Caki2 (cell line): ENCODE results near the gene USP40. TPM values are rescaled to one million over a fixed set of nuclear protein-coding genes. Genes with fewer than 3 reads are reported as not detected.
A peak's percentile ranks its signal among the peaks of the same experiment; 100 is the strongest.

ENCODE experiments used
- DNase-seq: peaks from one replicate; pipeline ENCODE4 v3.0.0-alpha.2; 2015; ENCODE audit warnings: low read depth
- in situ Hi-C: cut with HindIII; loops from 2 replicates; pipeline ENCODE4 v1.10.0; 2016; ENCODE audit warnings: low sequenced_read_pairs, low pct_unique_long_range_greater_than_20kb, mixed read lengths
- total RNA-seq: library from RNA; depleted of rRNA; stranded (reverse); fragments of >200 nt; shearing (Covaris generic); gene quantifications from 2 replicates; pipeline ENCODE4 v1.2.3, GENCODE V29; 2014; ENCODE audit warnings: low replicate concordance

Gene USP40
- total RNA-seq, 1 experiment from 2014 or later, result 23.4 TPM

- in situ Hi-C loops, result no loop called here
- DNase-seq, result no peak
Measured at GRCh38 chr2:233563663-233564430, 2.7 kb downstream of the USP40 start.

DNA sequence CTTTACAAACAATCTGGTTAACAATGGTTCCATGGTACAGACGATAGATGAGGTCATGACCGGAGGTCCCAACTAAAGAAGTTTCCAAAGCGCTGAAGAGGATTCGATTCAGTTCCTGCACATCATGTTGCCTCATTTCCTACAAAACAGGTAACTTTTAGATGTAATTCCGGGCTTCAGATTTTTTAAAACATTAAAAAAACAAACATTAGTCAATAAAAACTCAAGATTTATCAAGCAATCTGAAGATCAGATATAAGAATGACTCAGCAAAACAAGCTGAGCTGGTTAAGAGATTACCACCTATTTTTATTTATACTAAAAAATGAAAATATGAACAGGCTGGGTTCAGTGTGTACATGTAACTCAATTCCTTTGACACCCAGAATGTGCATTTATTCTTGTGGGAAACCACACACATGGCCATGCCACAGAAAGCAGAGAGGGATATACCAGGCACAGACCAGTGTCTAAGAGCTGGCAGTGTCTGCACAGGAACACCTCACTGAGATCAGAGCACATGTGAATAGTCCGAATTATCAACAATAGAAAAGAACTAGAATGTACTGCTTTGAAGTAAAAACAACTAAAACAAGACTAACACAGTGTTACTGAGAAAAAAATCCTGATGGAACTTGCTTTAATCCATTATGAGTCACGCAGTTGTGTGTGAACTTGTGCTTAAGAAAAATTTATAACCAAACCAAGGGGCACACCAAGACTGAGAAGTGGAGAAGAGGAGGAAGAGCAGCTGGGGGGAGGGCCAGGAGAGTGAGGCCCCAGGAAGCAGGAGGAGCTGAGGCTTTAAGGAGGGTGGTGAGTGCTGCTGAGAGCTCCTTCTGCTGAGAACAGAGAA, 9.5 kb downstream of the USP40 start:
- in situ Hi-C loops, result no loop called here
- peak; percentile 71 for DNase-seq

- in situ Hi-C loops, result no loop called here
- no peak for DNase-seq
Measured at GRCh38 chr2:233553366-233553765, 13.2 kb downstream of the USP40 start.

GRCh38 chr2:233551491-233551890, 15.1 kb downstream of the USP40 start:
- DNase-seq, result no peak
- in situ Hi-C loops, result no loop called here

DNA sequence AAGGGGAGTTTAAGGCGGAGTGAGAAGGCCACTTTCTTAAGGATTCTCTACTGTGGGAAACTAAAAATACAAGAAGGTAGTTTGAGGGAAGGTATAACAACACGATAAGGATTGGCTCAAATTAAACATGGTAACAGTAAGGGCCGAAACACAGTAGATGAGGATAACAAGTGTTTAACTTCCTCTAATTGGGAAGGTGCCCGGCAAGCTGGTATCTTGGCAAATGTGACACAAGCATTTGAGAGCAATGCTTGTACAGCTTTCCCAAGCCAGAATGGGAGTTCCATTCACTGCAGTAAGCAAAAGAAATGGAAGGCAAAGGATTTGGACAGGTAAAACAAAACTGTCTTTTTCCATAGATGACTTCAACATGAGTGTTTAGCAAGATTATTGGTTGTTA, 19.8 kb downstream of the USP40 start:
- DNase-seq, result no peak
- in situ Hi-C loops, result no loop called here

DNA sequence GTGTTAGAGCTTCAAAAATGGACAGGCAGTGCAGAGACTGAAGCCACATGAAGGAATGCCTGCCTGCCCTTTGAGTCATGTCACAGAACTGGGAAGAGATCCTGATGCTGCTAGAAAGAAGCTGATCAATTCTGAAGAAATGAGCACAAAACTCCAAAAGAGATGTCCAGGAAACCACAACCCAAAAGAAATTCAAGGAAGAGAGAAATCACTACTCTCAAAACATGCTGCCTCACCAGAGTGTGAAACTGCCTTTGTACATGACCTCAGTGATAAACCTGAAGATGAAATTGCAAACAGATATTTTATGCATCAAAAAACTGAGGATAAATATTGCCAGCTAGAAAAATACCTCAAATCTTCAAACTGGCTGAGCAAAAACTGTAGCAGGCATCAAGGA, 20.5 kb downstream of the USP40 start:
- no peak for DNase-seq

GRCh38 chr2:233544200-233544610, 22.4 kb downstream of the USP40 start:
- peak; percentile 52 for DNase-seq
- in situ Hi-C loops, result no loop called here

More for the DNA sequence above, 20.5 kb downstream of the USP40 start:
- in situ Hi-C loops, result no loop called here

GRCh38 chr2:233542507-233542906, 24.1 kb downstream of the USP40 start:
- no peak for DNase-seq

DNA sequence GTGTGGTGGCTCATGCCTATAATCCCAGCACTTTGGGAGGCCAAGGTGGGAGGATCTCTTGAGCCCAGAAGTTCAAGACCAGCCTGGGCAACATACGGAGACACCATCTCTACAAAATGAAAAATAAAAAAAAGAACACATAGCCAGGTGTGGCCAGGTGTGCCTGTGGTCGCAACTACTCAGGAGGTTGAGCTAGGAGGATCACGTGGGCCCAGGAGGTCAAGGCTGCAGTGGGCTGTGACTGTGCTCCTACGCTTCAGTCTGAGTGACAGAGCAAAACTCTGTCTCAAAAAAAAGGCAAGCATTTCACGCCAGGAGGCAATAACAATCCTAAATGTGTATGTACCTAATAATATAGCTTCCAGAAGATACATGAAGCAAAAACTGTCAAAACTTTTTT, 27.8 kb downstream of the USP40 start:
- in situ Hi-C loops, result no loop called here

More at GRCh38 chr2:233542507-233542906, 24.1 kb downstream of the USP40 start:
- in situ Hi-C loops, result no loop called here

GRCh38 chr2:233535271-233535670, 31.3 kb downstream of the USP40 start:
- in situ Hi-C loops, result no loop called here

More for the DNA sequence above, 27.8 kb downstream of the USP40 start:
- no peak for DNase-seq

GRCh38 chr2:233532971-233533370, 33.6 kb downstream of the USP40 start:
- no peak for DNase-seq
- in situ Hi-C loops, result no loop called here

More at GRCh38 chr2:233535271-233535670, 31.3 kb downstream of the USP40 start:
- DNase-seq, result no peak

- no peak for DNase-seq
Measured at GRCh38 chr2:233531955-233532354, 34.6 kb downstream of the USP40 start.

GRCh38 chr2:233530381-233530780, 36.2 kb downstream of the USP40 start:
- in situ Hi-C loops, result no loop called here
- no peak for DNase-seq

More at GRCh38 chr2:233531955-233532354, 34.6 kb downstream of the USP40 start:
- in situ Hi-C loops, result no loop called here

DNA sequence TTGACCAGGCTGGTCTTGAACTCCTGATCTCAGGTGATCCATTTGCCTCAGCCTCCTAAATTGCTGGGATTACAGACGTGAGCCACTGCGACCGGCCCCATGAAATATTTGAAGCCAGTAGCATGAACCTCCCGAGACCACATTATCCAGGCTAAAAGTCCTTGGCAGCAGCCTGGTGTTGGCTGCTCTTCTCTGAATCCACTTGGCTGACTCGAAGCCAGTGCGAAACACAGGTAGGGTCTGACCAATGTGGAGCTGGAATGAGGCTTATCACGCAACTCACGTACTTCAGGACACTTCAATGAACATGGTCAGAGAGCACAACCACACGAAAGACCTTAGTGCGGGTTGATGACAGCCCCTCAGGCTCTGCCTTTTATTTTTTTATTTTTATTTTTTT, 38.4 kb downstream of the USP40 start:
- in situ Hi-C loops, result no loop called here
- DNase-seq, result no peak

- in situ Hi-C loops, result no loop called here
- DNase-seq, result no peak
Measured at GRCh38 chr2:233525791-233526190, 40.8 kb downstream of the USP40 start.

GRCh38 chr2:233519787-233520611, 46.6 kb downstream of the USP40 start:
- no peak for DNase-seq

DNA sequence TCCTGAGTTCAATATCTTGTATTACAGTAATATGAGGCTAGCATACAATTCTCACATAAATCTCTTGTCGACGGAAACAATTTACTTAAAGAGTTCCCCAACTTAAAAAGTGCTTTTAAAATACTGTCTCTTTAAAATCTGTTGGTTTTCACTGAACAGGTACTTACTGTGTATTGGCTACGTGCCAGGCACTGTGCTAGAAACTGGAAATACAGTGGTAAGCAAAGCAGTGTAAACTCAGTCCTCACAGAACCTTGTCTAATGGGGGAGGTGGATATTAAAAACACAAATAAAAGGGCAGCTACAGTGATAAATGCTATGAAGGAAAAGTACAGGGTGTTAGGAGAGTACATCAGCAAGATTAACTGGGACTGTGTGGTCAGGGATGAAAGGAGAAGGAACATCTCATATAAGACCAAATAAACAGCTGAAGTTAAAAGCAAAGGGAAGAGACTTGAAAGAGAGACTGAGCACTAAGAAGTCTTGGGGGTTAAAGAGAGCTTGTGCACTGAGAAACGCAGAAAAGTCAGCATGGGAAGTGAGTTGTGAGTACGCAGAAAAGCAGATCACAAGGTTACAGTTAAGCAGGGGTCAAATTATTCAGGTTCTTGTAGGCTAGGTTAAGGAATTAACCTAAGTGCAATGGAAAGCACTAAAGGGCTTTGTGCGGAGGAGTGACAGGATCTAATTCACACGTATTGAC, 52.5 kb downstream of the USP40 start:
- in situ Hi-C loops, result no loop called here
- no peak for DNase-seq

More at GRCh38 chr2:233519787-233520611, 46.6 kb downstream of the USP40 start:
- in situ Hi-C loops, result no loop called here
